GM19240 (cell line): ENCODE measurements around the gene BEAN1.

ENCODE experiments used
- DNase-seq: peaks from one replicate; pipeline ENCODE4 v3.0.0; 2011; ENCODE audit warnings: low spot score; ENCODE audit not compliant: insufficient read length

BEAN1 gene

GRCh38 chr16:66520406-66521170 is 93.5 kb downstream of the BEAN1 start:
- DNase-seq = no peak

DNA sequence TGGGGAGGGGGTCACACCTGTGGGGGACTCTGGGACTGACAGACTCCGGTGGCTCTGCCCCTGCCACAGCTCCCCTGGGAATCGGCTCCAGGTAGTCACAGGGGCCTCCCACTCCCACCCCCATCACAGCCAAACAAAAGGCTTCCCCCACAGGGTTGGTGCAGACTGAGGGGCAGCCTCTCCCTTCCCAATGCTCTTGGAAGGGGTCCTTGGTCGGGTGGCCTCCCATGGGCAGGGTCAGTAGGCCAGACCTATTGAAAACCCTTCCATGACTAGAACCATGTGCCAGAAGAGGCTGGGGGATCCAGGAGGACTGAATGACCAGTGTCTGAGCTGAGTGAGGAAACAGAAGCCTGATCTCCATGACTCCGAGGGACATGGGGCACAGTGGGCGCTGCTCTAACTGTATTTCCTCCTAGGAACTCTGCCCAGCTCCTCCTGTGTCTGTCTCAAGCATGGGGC is 94.2 kb downstream of the BEAN1 start:
- DNase-seq = no peak

DNA sequence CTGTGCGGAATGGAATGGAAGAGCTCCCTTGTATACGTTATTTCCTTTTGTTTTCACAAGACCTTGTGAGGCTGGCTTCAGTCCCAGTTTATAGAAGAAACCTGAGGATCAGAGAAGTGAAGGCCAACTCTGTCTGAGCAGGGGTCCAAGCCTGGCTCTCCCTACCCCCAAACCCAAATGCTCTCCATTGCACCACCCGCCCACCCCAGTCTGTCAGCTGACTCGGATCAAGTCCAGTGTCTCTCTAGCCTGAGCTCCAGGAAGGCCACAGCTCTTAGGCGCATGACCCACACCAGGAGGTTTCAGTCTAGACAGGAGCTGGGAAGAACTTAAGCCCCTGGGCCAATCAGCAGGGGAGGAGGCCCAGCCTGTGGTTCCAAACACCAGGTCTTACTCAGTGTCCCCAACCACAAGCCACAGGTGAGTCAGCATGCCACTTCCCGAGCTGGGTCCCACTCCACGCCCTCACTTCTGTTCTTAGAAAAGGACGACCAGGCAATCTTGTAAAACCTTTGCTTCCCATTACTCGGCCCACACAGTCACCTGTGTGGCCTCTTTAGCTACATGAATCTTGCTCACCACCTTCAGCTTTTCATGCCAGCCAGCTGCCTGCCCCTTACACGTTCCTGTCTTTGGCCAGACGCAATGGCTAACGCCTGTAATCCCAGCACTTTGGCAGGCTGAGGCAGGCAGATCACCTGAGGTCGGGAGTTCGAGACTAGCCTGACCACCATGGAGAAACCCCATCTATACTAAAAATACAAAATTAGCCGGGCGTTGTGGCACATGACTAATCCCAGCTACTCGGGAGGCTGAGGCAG is 95.1 kb downstream of the BEAN1 start:
- DNase-seq = peak; percentile 24

DNA sequence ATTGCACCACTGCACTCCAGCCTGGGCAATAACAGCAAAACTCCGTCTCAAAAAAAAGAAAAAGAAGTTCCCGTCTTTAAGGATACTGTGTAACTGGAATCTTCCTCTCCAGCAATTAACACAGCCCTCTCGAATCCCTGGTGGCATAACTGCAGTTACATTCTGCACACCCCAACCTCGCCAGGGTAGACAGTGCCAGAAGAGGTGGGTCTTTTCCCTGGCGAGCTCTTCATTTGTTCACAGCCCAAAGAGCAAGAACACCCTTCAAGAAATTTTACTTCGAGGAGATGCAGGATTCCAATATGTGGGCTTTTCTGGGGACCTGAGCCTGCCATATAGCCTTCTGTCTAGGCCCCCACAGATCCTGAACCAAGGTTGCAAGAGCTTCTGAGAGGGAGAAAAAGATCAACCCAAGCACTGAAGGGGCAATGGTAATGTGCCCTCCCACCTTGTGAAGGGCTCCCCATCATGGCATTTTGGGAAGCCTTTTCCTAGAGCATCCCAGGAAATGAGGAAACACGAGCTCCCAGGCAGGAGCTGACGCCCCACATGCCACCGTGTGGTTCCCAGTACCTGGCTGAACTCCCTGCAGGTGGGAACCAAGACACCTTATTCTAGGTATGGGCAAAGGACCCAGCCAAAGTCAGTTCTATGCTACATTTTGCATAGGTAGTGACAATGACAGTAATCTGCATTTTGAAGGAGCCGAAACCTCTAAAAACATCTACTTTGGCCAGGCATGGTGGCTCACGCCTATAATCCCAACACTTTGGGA is 95.9 kb downstream of the BEAN1 start:
- DNase-seq = no peak

GRCh38 chr16:66523861-66524354 is 96.8 kb downstream of the BEAN1 start:
- no peak for DNase-seq

DNA sequence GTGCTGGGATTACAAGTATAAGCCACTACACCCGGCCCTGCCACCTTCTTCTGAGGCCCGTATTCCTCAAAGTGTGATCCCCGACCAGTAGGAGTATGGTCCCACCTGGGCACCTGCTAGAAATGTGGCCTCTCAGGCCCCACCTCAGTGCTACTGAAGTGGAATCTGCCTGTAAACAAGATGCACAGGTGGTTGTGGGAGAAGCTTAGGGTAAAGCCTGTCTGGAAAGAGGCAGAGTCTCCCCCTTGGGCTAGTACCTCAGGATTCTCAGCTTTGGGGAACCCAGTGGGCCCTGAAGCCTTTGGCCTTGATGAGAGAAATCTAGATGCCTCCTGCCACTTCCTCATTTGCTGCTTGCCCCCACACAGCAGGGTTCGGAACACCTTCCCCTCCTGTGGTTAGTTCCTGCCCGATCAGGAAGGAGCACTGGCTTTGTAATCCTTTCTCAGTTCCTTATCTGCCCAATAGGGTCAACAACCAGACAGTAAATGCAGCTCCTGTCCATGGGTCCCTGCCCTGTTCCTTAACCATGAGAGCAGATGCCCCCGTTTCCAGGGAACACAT is 97.6 kb downstream of the BEAN1 start:
- peak; percentile 27 for DNase-seq

DNA sequence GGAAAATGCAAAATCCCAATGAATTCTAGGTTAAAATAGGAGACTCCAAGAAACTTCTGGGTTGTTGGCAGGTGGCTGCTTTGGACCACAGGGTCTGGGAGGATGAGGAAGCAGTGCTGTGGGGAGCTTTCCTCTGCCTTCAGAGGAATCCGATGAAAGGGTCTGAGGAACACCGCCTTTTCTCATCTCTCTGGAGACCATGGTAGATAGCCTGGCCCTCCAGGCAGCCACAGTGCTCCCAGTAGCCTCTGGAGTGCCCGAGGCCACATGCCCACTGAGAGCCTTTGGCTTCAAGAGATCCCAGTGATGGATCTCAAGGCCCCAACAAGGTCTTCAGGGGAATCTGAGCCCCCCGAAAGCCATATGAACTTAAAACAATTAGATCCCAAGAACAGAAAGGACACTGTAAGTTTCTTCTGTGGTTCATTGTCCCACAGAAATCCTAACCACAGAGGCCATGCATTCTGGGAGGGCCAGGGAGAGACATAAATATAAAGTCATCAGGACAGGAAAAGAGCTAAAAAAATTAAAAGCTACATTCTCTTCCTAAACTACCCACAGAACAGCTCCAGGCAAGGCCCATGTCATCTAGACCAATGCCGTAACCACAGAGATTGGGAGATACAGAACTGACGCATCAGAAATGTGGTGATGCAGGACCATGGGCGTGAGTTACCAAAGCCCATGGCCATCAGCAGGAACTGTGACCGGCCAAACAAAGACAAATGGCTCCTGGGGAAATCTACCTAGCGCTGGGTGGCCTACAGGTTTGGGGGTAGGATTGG is 98.5 kb downstream of the BEAN1 start:
- no peak for DNase-seq

- no peak for DNase-seq
Observed at GRCh38 chr16:66528294-66528693, 101.2 kb downstream of the BEAN1 start.

GRCh38 chr16:66529475-66529874 is 102.4 kb downstream of the BEAN1 start:
- no peak for DNase-seq
